Subcutaneous adipose tissue (tissue), 4 donors: Measurements from ENCODE around the gene MYO1B. TPM values are rescaled to one million over a fixed set of nuclear protein-coding genes. Genes with fewer than 3 reads are reported as not detected.

Experiments
- CTCF ChIP-seq: fragments of 450-650 bp; IDR thresholded peaks from one replicate; pipeline ENCODE4 v1.5.1; 2016; ENCODE audit warnings: low read depth, mild to moderate bottlenecking, control low read depth, antibody characterized with exemption, moderate library complexity
- total RNA-seq, 4 donors: library from RNA; depleted of rRNA; stranded (reverse); fragments of >200 nt; gene quantifications; one replicate each; pipeline ENCODE4 v1.1.0, GENCODE V29; 2016

The MYO1B gene
- total RNA-seq, 4 donors from 2014 or later, result 34.3 to 102 (median 59.3) TPM

- no peak for TF ChIP-seq CTCF
These were observed 21.0 kb downstream of the MYO1B start for GRCh38 chr2:191266201-191266600.

GRCh38 chr2:191268596-191268995, 23.4 kb downstream of the MYO1B start:
- no peak for TF ChIP-seq CTCF

GRCh38 chr2:191270306-191271161, 25.3 kb downstream of the MYO1B start:
- TF ChIP-seq CTCF, result no peak

GRCh38 chr2:191272064-191272463, 26.9 kb downstream of the MYO1B start:
- no peak for TF ChIP-seq CTCF

GRCh38 chr2:191274413-191274815, 29.2 kb downstream of the MYO1B start:
- TF ChIP-seq CTCF, result no peak

- no peak for TF ChIP-seq CTCF
These were observed 31.7 kb downstream of the MYO1B start for GRCh38 chr2:191276792-191277465.

- no peak for TF ChIP-seq CTCF
These were observed 35.1 kb downstream of the MYO1B start for GRCh38 chr2:191280290-191280689.
